Astrocyte (in vitro differentiated cells and primary cell): Measurements from ENCODE around the gene FILIP1L. TPM values are rescaled to one million over a fixed set of nuclear protein-coding genes. Genes with fewer than 3 reads are reported as not detected.

Source experiments
- DNase-seq: peaks from one replicate; pipeline ENCODE4 v3.0.0-alpha.2; 2010; ENCODE audit warnings: low read depth
- FAIRE-seq: peaks from 2 replicates; lab custom pipeline; 2011; peaks lifted over from hg19 to GRCh38; lab: Jason Lieb, UNC
- H2AFZ ChIP-seq: 2 replicates; pipeline ENCODE4 v1.6.0; 2012; ENCODE audit warnings: low read depth, low read length, inconsistent platforms
- H3K27ac ChIP-seq: 2 replicates; pipeline ENCODE4 v1.5.1; 2011; ENCODE audit warnings: low read depth, low read length, inconsistent platforms
- H3K27me3 ChIP-seq: 2 replicates; pipeline ENCODE4 v1.6.0; 2011; ENCODE audit warnings: low read length, inconsistent platforms; ENCODE audit not compliant: insufficient read depth
- H3K36me3 ChIP-seq: 2 replicates; pipeline ENCODE4 v1.5.1; 2011; ENCODE audit warnings: low read length, inconsistent platforms; ENCODE audit not compliant: insufficient read depth
- H3K4me1 ChIP-seq: 2 replicates; pipeline ENCODE4 v1.5.1; 2011; ENCODE audit warnings: low read length, inconsistent platforms; ENCODE audit not compliant: insufficient read depth
- H3K4me2 ChIP-seq: 2 replicates; pipeline ENCODE4 v1.6.0; 2012; ENCODE audit warnings: low read length, inconsistent platforms
- H3K4me3 ChIP-seq: 2 replicates; pipeline ENCODE4 v1.5.1; 2011; ENCODE audit warnings: low read depth, mild to moderate bottlenecking, low read length, inconsistent platforms; ENCODE audit not compliant: insufficient read depth
- H3K79me2 ChIP-seq: 2 replicates; pipeline ENCODE4 v1.6.0; 2012; ENCODE audit warnings: mild to moderate bottlenecking, low read length, inconsistent platforms; ENCODE audit not compliant: insufficient read depth
- H3K9ac ChIP-seq: 2 replicates; pipeline ENCODE4 v1.6.0; 2012; ENCODE audit warnings: mild to moderate bottlenecking, low read length, inconsistent platforms
- H3K9me3 ChIP-seq: 2 replicates; pipeline ENCODE4 v1.5.1; 2012; ENCODE audit warnings: low read depth, mild to moderate bottlenecking, low read length, inconsistent platforms; ENCODE audit not compliant: insufficient read depth
- H4K20me1 ChIP-seq: 2 replicates; pipeline ENCODE4 v1.6.0; 2012; ENCODE audit warnings: low read length, inconsistent platforms; ENCODE audit not compliant: insufficient read depth
- H3K27ac Mint-ChIP-seq: one replicate; pipeline ENCODE4 v1.8.0; 2021; ENCODE audit warnings: mild to moderate bottlenecking, mixed read lengths; ENCODE audit not compliant: unreplicated experiment
- H3K27me3 Mint-ChIP-seq: one replicate; pipeline ENCODE4 v1.8.0; 2021; ENCODE audit warnings: low read depth, mixed read lengths; ENCODE audit not compliant: unreplicated experiment
- H3K36me3 Mint-ChIP-seq: one replicate; pipeline ENCODE4 v1.8.0; 2021; ENCODE audit warnings: low read depth, mixed read lengths; ENCODE audit not compliant: unreplicated experiment
- H3K4me1 Mint-ChIP-seq: one replicate; pipeline ENCODE4 v1.8.0; 2021; ENCODE audit warnings: low read depth, mixed read lengths; ENCODE audit not compliant: unreplicated experiment
- H3K4me3 Mint-ChIP-seq: one replicate; pipeline ENCODE4 v1.8.0; 2021; ENCODE audit warnings: mild to moderate bottlenecking, moderate library complexity, mixed read lengths; ENCODE audit not compliant: unreplicated experiment
- H3K9me3 Mint-ChIP-seq: one replicate; pipeline ENCODE4 v1.8.0; 2021; ENCODE audit warnings: mild to moderate bottlenecking, mixed read lengths; ENCODE audit not compliant: unreplicated experiment
- CTCF ChIP-seq: IDR thresholded peaks from 2 replicates; pipeline ENCODE4 v1.5.1; 2011; ENCODE audit warnings: low read depth, mild to moderate bottlenecking, inconsistent platforms, low read length, moderate library complexity; ENCODE audit not compliant: insufficient read depth
- EZH2 ChIP-seq: IDR thresholded peaks from 2 replicates; pipeline ENCODE4 v1.6.1; 2012; ENCODE audit warnings: mild to moderate bottlenecking, low read length, inconsistent platforms; ENCODE audit not compliant: insufficient read depth
- total RNA-seq: library from RNA; stranded (reverse); gene quantifications from 2 replicates; pipeline ENCODE4 v1.2.1, GENCODE V29; 2021

Gene FILIP1L
- total RNA-seq, 1 donor from 2014 or later = 209 TPM

GRCh38 chr3:100155590-100155989, 41.3 kb upstream of the FILIP1L start:
- peaks cover 5% of the 10 kb centered on the region for H3K9me3 ChIP-seq
- no peaks in the 10 kb centered on the region for H3K27me3 ChIP-seq
- no peak overlapping the region for H2AFZ ChIP-seq
- H3K36me3 ChIP-seq = no peaks in the 10 kb centered on the region
- Mint-ChIP-seq H3K27ac (no peak overlapping the region), H3K4me1 (peaks cover 20% of the 10 kb centered on the region), H3K27me3 (no peaks in the 10 kb centered on the region), H3K4me3 (no peak overlapping the region), H3K36me3 (peaks cover 3% of the 10 kb centered on the region), H3K9me3 (peaks cover 11% of the 10 kb centered on the region)
- H3K27ac ChIP-seq = no peak overlapping the region
- H3K4me2 ChIP-seq = no peak overlapping the region
- H3K9ac ChIP-seq = no peak overlapping the region
- FAIRE-seq (no peak), DNase-seq (no peak)
- no peaks in the 10 kb centered on the region for H4K20me1 ChIP-seq
- H3K4me3 ChIP-seq = no peak overlapping the region
- no peak for TF ChIP-seq CTCF
- no peak for TF ChIP-seq EZH2
- H3K79me2 ChIP-seq = no peaks in the 10 kb centered on the region
- H3K4me1 ChIP-seq = peaks cover 16% of the 10 kb centered on the region

- no peak for DNase-seq
- Mint-ChIP-seq H3K36me3 (peaks cover 3% of the 10 kb centered on the region), H3K4me3 (no peak overlapping the region), H3K4me1 (peaks cover 21% of the 10 kb centered on the region), H3K27ac (peak overlapping the region; percentile 70), H3K27me3 (no peaks in the 10 kb centered on the region), H3K9me3 (peaks cover 11% of the 10 kb centered on the region)
- H3K4me3 ChIP-seq = no peak overlapping the region
- no peaks in the 10 kb centered on the region for H3K79me2 ChIP-seq
- H3K36me3 ChIP-seq = no peaks in the 10 kb centered on the region
- no peak overlapping the region for H3K27ac ChIP-seq
- H3K9me3 ChIP-seq = peaks cover 5% of the 10 kb centered on the region
- peaks cover 14% of the 10 kb centered on the region for H3K4me1 ChIP-seq
- no peak for FAIRE-seq
- TF ChIP-seq CTCF (no peak), EZH2 (no peak)
- no peak overlapping the region for H2AFZ ChIP-seq
- H3K27me3 ChIP-seq = no peaks in the 10 kb centered on the region
- no peak overlapping the region for H3K9ac ChIP-seq
- H4K20me1 ChIP-seq = no peaks in the 10 kb centered on the region
- no peak overlapping the region for H3K4me2 ChIP-seq
These were observed 40.8 kb upstream of the FILIP1L start for GRCh38 chr3:100155128-100155527.

GRCh38 chr3:100154171-100154570, 39.9 kb upstream of the FILIP1L start:
- no peaks in the 10 kb centered on the region for H3K36me3 ChIP-seq
- FAIRE-seq (no peak), DNase-seq (no peak)
- H3K36me3 Mint-ChIP-seq = peaks cover 3% of the 10 kb centered on the region
- H3K4me3 Mint-ChIP-seq = no peak overlapping the region
- H4K20me1 ChIP-seq = no peaks in the 10 kb centered on the region
- peaks cover 5% of the 10 kb centered on the region for H3K9me3 ChIP-seq
- no peak overlapping the region for H3K27ac ChIP-seq
- no peaks in the 10 kb centered on the region for H3K79me2 ChIP-seq
- H3K4me1 ChIP-seq = peaks cover 4% of the 10 kb centered on the region
- TF ChIP-seq EZH2 (no peak), CTCF (no peak)
- no peaks in the 10 kb centered on the region for H3K27me3 Mint-ChIP-seq
- H3K27me3 ChIP-seq = no peaks in the 10 kb centered on the region
- H3K27ac Mint-ChIP-seq = no peak overlapping the region
- H3K9ac ChIP-seq = no peak overlapping the region
- peaks cover 12% of the 10 kb centered on the region for H3K4me1 Mint-ChIP-seq
- no peak overlapping the region for H3K4me3 ChIP-seq
- no peak overlapping the region for H2AFZ ChIP-seq
- no peak overlapping the region for H3K4me2 ChIP-seq
- H3K9me3 Mint-ChIP-seq = peaks cover 11% of the 10 kb centered on the region
